ENCODE results near the gene MCMBP. TPM values are rescaled to one million over a fixed set of nuclear protein-coding genes. Genes with fewer than 3 reads are reported as not detected.

MCMBP gene
- polyA plus RNA-seq, 1 experiment: 41.6 TPM

GRCh38 chr10:119867317-119867716 is 5.3 kb downstream of the MCMBP start:
- CTCF ChIA-PET: interaction anchor here (0.6 to 11.0 kb wide), 5 partner anchors 8 to 667 kb away, joined by 3 to 186 read pairs (median 3); no protein-coding TSS in a partner anchor
- TF ChIP-seq CTCF (IDR thresholded peaks at IDR 0.05; ENCODE audit: insufficient read depth, low read depth, low read length): no peak
- H3K27me3 ChIP-seq (ENCODE audit: control insufficient read depth, insufficient read depth, low read length): no peaks in the 10 kb centered on the region
- H3K4me3 ChIP-seq (ENCODE audit: low read depth, low read length): no peak overlapping the region
- no peak for DNase-seq (ENCODE audit: low read depth)
- no peaks in the 10 kb centered on the region; the same call in 1 of the 2 replicates for H3K36me3 ChIP-seq (ENCODE audit: control insufficient read depth, insufficient read depth, low read length)
- POLR2A ChIA-PET: no interaction called here

DNA sequence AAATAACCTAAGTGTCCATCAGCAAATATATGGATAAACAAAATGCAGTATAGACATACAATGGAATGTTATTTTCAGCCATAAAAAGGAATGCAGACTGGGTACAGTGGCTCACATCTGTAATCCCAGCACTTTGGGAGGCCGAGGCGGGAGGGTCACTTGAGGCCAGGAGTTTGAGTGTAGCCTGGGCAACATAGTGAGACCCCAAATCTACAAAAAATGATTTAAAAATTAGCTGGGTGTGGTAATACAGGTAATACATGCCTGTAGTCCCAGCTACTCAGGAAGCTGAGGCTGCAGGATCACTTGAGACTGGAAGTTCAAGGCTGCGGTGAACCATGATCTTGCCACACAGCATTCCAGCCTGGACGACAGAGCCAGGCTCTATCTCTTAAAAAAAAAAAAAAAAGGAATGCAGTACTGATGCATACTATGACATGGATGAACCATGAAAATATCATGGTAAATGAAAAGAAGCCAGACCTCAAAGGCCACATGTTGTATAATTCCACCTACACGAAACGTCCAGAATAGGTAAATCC is 6.9 kb downstream of the MCMBP start:
- POLR2A ChIA-PET: no interaction called here
- TF ChIP-seq CTCF (IDR thresholded peaks at IDR 0.05; ENCODE audit: insufficient read depth, low read depth, low read length): no peak
- Histone ChIP-seq H3K36me3 (ENCODE audit: control insufficient read depth, insufficient read depth, low read length) (no peaks in the 10 kb centered on the region; the same call in 1 of the 2 replicates), H3K4me3 (ENCODE audit: low read depth, low read length) (no peak overlapping the region), H3K27me3 (ENCODE audit: control insufficient read depth, insufficient read depth, low read length) (no peaks in the 10 kb centered on the region)
- DNase-seq (ENCODE audit: low read depth): no peak
- CTCF ChIA-PET: interaction anchor here (1.0 to 11.0 kb wide), 2 partner anchors 13 to 115 kb away, joined by 4 to 186 read pairs; no protein-coding TSS in a partner anchor

DNA sequence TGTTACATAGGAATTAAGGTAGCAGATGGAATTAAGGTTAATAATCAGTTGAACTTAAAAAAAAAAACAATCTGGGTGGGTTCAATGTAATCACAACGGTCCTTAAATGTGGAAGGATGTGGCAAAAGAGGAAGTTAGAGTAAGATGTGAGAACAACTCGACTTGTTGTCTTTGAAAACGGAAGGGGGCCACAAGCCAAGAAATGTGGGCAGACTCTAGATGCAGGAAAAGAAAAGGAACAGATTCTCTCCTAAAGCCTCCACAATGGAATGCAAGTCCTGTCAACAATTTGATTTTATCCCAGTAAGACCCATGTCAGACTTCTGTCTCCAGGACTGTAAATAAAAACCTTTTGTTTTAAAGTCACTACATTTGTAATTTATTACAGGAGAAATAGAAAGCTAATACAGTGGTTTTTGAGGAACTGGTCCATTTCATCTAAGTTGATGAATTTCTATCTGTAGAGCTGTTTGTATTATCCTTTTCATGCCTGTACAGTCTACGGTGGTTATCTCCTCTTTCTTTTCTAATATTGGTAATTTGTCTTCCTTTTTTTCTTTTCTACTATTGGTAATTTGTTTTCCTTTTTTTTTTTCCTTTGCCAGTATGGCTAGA is 8.6 kb downstream of the MCMBP start:
- H3K36me3 ChIP-seq (ENCODE audit: control insufficient read depth, insufficient read depth, low read length): no peaks in the 10 kb centered on the region; the same call in 1 of the 2 replicates
- TF ChIP-seq CTCF (IDR thresholded peaks at IDR 0.05; ENCODE audit: insufficient read depth, low read depth, low read length): no peak
- POLR2A ChIA-PET: no interaction called here
- CTCF ChIA-PET: interaction anchor here (1.2 to 11.0 kb wide), 2 partner anchors 9 to 113 kb away, joined by 4 to 186 read pairs; no protein-coding TSS in a partner anchor
- H3K27me3 ChIP-seq (ENCODE audit: control insufficient read depth, insufficient read depth, low read length): no peaks in the 10 kb centered on the region
- H3K4me3 ChIP-seq (ENCODE audit: low read depth, low read length): no peak overlapping the region
- DNase-seq (ENCODE audit: low read depth): no peak

DNA sequence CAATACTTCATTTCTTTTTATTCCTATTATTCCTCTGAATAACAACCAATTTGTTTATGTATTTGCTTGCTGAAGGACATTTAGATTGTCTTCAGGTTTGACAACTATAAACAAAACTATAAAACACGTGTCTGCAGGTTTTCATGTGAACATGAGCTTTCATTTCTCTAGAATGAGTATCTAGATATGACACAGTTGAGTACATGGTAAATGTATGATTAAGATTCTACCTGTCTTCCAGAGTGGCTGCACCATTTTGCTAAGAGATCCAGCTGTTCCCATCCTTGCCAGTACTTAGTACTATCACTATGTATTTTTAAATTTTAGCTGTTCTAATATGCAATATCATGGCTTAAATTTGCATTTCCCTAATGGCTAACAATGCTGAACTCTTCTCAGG is 10.1 kb downstream of the MCMBP start:
- Histone ChIP-seq H3K4me3 (ENCODE audit: low read depth, low read length) (no peak overlapping the region), H3K27me3 (ENCODE audit: control insufficient read depth, insufficient read depth, low read length) (no peaks in the 10 kb centered on the region), H3K36me3 (ENCODE audit: control insufficient read depth, insufficient read depth, low read length) (no peaks in the 10 kb centered on the region; the same call in 1 of the 2 replicates)
- POLR2A ChIA-PET: no interaction called here
- no peak for TF ChIP-seq CTCF (IDR thresholded peaks at IDR 0.05; ENCODE audit: insufficient read depth, low read depth, low read length)
- CTCF ChIA-PET: interaction anchor here (11.0 kb wide), 1 partner anchor 112 kb away, joined by 186 read pairs; no protein-coding TSS in a partner anchor
- no peak for DNase-seq (ENCODE audit: low read depth)

DNA sequence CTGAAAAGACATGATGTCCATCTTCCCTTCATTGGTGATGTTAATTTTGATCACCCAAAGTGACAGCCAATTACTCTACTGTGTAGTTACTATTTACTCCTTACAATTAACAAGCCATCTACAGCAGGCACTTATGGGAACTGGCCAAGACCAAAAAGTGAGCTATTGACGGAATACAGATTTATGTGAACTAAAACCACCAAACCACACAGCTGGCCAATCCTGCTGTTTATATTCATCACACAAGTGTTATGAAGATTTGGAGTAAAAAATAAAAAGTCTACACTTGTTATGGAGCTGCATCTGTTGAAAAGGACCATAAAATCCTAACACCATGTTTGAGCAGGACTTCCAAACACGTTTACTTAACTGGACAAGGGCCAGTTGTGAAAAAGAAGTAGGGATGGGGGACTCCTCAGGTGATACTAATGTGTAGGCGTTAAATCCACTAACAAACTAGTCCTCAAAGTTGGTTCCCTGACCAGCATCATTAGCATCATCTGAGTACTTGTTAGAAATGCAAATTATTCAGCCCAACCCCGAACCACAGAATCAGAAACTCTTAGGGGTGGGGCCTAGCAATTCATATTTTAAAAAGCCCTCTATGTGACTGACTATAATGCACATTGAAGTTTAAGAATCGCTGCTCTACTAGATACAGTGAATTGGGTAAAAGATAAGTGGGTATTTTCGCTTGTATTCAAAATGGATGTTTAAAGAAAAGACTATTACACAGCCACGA is 11.6 kb downstream of the MCMBP start:
- H3K27me3 ChIP-seq (ENCODE audit: control insufficient read depth, insufficient read depth, low read length): no peaks in the 10 kb centered on the region
- ChIA-PET CTCF (interaction anchor here (0.9 to 11.0 kb wide), 7 partner anchors 9 to 252 kb away, joined by 3 to 186 read pairs (median 4); no protein-coding TSS in a partner anchor), POLR2A (no interaction called here)
- H3K36me3 ChIP-seq (ENCODE audit: control insufficient read depth, insufficient read depth, low read length): no peaks in the 10 kb centered on the region; the same call in none of the 2 replicates
- TF ChIP-seq CTCF (IDR thresholded peaks at IDR 0.05; ENCODE audit: insufficient read depth, low read depth, low read length): no peak
- no peak for DNase-seq (ENCODE audit: low read depth)
- H3K4me3 ChIP-seq (ENCODE audit: low read depth, low read length): no peak overlapping the region

Data from BJ (cell line).